HG03575 (cell line): ENCODE results near the gene HDGFL2.

ENCODE experiments used
- ATAC-seq: cut with Tn5 transposase; IDR thresholded peaks from one replicate; pipeline ENCODE4 v1.9.1; 2021; ENCODE audit not compliant: unreplicated experiment, insufficient number of reproducible peaks, low FRiP score; ENCODE audit errors: extremely low read depth

HDGFL2 gene

GRCh38 chr19:4493104-4493928 lies 21.2 kb downstream of the HDGFL2 start:
- no peak for ATAC-seq

DNA sequence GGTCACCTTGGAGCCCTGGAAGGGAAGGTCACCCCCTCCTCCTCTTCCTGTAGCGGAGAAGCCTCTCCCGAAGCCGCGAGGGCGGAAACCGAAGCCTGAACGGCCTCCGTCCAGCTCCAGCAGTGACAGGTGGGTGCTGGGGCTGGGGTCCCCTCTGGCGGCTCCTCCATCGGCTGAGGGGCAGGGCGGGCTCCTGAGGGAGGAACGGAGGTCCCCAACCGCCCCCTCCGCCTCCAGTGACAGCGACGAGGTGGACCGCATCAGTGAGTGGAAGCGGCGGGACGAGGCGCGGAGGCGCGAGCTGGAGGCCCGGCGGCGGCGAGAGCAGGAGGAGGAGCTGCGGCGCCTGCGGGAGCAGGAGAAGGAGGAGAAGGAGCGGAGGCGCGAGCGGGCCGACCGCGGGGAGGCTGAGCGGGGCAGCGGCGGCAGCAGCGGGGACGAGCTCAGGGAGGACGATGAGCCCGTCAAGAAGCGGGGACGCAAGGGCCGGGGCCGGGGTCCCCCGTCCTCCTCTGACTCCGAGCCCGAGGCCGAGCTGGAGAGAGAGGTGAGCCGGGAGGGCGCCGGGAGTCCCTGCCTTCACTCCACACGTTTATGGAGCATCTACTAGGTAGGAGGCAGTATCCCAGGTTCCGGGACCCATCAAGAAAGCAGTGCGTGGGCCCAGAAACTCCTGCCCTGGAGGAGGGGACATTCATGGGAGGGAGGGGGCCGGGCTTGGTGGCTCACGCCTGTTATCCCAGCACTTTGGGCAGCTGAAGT lies 22.0 kb downstream of the HDGFL2 start:
- no peak for ATAC-seq

DNA sequence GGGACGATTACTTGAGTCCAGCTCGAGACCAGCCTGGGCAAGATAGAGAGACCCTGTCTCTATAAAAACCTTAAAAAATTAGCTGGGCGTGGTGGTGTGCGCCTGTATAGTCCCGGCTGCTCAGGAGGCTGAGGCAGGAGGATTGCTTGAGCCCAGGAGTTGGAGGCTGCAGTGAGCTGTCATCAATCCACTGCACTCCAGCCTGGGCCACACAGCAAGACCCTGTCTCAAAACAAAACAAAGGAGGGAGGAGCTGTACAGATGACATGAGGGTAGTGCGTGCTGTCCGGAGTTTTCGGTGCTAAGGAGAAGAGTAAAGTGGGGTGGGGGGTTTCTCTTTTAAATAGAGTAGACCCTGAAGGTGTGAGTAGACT lies 22.6 kb downstream of the HDGFL2 start:
- ATAC-seq: no peak

- no peak for ATAC-seq
These were observed 23.4 kb downstream of the HDGFL2 start for GRCh38 chr19:4495471-4495870.

DNA sequence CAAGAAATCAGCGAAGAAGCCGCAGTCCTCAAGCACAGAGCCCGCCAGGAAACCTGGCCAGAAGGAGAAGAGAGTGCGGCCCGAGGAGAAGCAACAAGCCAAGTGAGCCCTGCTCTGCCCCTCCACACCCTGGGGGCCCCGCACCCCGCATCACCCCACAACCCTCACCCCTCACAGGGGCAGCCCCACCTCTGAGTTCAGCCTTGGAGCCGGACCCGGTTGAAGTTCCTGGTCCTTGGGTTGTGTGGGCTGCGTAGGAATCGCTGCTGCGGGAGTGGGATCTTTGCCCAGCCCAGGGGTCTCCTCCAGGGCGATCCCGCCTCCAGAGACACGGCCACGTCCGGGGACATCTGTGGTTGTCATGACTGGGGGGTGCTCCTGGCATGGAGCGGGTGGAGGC lies 24.2 kb downstream of the HDGFL2 start:
- no peak for ATAC-seq

DNA sequence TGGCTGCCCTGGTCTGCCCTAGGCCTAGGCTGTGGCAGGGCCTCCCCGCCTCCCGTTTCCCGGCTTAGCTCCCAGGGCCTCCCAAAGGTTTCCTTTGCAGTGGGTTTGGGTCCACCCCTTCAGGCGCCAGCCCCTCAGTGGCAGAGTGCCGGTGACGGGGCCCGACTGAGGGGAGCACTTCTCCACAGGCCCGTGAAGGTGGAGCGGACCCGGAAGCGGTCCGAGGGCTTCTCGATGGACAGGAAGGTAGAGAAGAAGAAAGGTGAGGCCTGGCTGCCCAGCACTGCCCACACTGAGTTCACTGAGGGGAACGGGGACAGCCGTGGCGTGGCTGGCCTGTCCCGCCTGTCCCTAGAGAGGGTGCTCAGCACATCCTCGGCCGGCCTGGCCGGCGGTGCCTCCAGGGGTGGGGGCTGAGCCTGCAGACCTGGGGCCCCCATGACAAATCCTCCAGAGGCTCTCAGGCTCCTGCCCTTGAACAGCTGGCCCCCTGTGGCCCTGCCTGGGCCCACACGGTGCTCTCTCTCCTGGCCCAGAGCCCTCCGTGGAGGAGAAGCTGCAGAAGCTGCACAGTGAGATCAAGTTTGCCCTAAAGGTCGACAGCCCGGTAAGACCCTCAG lies 25.8 kb downstream of the HDGFL2 start:
- no peak for ATAC-seq

GRCh38 chr19:4498694-4499093 lies 26.6 kb downstream of the HDGFL2 start:
- no peak for ATAC-seq

DNA sequence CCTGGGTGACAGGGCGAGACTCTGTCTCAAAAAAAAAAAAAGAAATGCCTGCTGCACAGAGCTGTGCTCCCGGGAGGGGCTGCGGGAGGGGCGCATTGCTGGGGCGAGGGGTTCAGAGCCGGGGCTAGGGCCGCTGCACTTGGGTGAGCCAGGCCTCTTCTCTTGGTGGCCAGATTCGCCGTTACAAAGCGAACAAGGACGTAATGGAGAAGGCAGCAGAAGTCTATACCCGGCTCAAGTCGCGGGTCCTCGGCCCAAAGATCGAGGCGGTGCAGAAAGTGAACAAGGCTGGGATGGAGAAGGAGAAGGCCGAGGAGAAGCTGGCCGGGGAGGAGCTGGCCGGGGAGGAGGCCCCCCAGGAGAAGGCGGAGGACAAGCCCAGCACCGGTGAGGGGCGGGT lies 27.2 kb downstream of the HDGFL2 start:
- ATAC-seq: no peak

DNA sequence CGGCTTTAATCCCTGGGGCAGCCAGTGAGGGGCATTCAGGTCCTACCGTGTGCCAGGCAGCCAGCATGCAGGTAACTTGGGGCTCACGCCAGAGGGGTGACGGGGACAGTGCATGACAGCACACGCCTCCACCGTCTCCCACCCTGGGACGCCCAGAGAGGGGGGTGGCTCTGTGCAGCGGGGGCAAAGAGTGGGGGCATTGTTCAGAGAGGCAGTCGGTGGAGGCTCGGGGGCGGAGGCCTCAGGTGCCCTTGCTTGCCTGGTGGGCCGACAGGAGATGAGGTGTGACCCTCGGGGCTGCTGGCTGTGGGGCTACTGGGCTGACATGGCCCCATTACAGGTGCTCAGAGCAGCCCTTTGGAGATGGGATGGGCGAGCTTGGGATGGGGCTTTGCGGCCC lies 27.8 kb downstream of the HDGFL2 start:
- ATAC-seq: no peak

DNA sequence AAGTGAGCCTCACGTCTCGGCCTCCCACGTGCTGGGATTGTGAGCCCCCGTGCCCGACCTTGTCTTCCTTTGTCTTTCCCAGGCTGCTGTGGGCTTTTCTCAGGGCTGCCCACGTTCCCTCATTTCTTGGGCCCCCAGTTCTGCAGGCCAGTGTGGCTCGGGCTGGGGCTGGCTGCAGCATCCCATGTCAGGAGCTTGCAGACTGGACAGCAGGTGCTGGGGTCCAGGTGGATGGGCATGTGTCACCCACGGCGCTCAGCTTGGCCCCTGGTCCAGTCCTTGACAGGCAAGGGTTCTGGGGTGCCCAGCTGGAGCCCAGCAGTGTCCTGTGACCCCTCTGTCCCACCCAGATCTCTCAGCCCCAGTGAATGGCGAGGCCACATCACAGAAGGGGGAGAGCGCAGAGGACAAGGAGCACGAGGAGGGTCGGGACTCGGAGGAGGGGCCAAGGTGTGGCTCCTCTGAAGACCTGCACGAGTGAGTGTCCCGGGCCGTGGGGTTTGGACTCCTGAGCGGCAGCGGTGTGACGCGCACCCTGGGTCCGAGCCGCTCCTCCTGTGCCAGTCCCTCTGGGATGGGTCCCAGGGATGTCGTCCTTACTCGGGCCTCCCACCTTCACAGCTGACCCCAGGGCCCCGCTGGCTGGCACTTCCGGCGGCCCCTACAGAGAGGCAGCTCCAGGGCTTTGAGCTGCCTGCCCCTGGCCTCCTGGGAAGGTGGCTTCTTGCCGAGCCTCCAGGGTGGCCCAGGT lies 28.9 kb downstream of the HDGFL2 start:
- ATAC-seq: no peak

- no peak for ATAC-seq
These were observed 29.6 kb downstream of the HDGFL2 start for GRCh38 chr19:4501691-4502090.

GRCh38 chr19:4502282-4503131 lies 30.4 kb downstream of the HDGFL2 start:
- no peak for ATAC-seq

DNA sequence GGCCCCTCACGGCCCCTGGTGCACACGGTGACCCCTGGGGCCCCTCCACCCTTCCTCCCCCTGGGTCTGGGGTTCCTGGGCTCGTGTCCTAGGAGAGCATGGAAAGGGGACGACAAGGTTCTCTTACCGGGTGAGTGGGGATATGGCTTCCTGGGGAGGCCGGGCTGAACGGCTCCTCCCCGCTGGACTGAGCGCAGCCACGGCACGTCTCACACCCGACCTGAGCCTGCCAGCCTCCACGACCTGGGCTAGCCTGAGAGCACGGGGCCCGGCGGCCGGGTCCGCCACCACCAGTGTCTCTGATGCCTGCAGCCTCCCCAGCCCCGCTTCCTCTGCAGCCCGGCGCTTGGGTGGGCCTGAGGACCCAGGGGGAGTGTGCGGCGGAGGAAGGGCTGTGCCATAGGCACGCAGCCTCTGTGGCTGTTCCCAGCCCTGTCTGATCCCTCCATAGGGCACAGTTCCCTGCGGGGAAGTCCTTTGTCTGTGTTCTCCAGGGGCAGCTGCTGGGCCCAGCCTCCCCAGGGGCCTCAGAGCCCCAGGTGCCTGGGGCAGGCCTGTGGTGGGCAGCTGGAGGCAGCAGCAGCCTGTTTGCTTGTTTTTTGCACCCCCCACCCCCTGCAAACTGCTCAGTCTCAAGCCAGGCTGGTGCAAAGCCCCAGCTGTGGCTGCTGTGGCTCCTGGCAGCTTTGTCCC lies 31.2 kb downstream of the HDGFL2 start:
- ATAC-seq: no peak

- ATAC-seq: no peak
These were observed 31.7 kb downstream of the HDGFL2 start for GRCh38 chr19:4503825-4504170.

DNA sequence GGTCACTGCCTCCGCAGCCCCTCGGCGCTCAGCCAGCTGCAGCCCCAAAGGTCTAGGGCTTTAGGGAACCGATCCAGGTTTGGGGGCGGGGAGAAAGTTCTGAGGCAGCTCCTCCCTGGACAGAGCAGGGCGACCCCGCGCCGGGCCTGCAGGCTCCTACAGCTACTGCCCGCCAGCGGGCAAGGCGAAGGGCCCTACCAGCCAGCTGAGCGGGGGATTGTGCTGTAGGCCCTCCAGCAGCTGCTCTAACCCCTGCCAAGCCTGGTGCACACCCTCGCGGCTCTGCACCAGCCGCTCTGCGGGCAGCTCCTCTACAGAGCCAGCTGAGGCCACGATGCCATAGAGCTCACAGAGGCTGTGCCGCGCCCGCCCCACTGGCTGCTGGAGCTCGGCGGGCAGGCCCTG lies 32.2 kb downstream of the HDGFL2 start:
- no peak for ATAC-seq

DNA sequence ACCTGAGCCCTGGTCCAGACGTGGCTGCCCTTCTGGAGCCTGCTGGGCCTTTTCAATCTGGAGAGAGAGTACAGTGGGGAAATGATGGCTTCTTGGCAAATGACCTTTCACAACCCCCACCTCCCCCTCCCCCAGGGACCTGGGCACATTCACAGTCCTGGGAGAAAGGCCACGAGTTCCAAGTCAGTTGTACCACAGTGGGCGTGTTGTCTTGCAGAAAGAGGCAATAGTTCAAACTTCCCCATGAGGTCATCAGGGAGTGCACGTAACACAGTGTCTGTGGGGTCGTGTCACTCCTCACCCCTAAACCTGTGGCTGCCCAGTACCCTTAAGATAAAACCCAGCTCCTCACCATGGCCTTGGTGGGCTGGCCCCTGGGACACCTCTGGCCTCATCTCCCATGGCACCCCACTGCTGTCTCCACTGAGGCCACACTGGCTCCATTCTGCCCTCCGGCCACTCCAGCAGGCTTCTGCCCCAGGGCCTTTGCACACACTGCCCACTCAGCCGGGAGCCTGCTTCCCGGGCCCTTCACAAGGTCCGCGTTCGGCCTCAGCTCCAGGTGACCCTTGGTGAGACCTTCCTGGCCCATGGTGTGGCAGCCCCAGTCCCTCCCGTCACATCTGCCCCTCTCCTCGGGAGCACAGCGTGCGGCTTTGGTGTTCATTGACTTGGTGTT lies 32.9 kb downstream of the HDGFL2 start:
- ATAC-seq: no peak

DNA sequence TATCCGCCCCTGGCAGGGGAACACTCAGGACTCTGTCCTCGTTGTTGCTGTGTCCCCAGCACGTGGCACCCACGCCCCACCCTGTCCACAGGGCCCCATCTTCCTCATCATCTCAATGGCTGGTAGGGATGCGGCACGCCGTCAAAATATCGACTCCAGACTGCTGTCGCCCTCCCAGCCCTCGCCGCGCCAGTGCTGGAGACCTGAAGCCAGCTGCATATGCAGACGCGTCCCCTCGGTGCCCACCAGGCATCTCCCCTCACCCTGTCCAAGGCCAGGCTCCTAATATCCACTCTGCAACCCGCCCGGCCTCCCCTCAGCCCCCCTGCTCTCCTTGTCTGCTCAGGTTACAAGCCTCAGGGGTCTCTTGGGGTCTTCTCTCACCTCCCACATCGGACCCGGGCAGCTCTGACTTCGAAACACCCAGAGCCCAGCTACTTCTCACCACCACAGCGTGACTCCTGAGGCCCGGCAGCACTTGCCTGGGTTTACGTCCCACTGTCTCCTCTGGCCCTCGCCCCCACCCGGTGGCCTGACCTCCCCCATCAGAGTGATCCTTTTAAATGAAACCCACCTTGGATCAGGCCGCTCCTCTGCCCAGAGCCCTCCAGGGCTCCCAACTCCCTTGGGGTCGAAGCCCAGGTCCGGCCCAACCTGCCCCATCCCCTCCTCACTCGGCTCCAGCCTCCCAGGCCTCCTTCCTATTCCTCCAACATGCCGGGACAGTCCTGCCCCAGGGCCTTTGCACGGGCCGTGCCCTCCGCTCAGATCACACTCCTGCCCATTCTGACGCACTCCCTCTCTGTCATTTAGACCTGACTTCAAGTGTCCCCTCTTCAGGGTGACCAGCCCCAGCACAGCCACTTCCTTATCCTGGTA lies 33.7 kb downstream of the HDGFL2 start:
- ATAC-seq: no peak
